ENCODE results near the gene SBF2. TPM values are rescaled to one million over a fixed set of nuclear protein-coding genes. Genes with fewer than 3 reads are reported as not detected.

SBF2 gene
- total RNA-seq, 1 donor from 2014 or later = 34.5 TPM

DNA sequence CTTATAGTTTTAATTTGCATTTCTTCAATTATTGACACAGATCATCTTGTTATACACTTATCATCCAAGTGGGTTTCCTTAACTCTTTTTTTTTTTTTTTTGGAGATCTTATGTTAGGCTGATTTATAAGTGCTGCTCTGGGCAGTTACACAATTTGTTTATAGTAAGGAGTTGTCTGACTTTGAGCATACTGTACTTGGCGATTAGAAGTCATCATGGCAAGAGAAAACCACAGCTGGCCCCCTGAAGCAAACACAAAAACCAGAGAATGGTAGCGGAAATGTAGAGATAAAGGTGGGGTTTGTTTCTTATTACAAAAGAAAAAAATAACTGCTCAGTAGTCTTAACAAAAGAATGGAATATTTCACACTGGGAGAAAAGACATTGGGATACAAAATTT is 337.5 kb downstream of the SBF2 start:
- TF ChIP-seq, protein P1, sequence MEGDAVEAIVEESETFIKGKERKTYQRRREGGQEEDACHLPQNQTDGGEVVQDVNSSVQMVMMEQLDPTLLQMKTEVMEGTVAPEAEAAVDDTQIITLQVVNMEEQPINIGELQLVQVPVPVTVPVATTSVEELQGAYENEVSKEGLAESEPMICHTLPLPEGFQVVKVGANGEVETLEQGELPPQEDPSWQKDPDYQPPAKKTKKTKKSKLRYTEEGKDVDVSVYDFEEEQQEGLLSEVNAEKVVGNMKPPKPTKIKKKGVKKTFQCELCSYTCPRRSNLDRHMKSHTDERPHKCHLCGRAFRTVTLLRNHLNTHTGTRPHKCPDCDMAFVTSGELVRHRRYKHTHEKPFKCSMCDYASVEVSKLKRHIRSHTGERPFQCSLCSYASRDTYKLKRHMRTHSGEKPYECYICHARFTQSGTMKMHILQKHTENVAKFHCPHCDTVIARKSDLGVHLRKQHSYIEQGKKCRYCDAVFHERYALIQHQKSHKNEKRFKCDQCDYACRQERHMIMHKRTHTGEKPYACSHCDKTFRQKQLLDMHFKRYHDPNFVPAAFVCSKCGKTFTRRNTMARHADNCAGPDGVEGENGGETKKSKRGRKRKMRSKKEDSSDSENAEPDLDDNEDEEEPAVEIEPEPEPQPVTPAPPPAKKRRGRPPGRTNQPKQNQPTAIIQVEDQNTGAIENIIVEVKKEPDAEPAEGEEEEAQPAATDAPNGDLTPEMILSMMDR (IDR thresholded peaks at IDR 0.05) = no peak
- no peaks in the 10 kb centered on the region for H3K9me3 ChIP-seq
- intact Hi-C loops (cut with DNase I) = no loop called here

DNA sequence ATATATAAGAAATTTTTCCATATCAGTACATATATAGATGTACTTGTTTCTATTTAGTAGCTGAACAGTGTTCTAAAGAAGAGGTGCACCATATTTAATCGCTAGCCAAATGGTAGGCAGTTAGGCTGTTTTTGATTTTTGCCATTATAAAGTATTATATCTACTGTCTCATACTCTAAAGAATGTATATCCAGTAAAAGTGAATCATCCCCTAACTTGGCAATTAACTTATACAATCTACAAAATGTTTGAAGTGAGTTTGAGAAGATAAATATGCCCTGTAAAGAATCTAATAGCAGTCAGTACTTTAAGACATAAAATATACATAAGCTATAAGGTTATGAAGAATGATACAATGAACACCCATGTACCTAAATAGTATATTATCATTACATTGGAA is 338.6 kb downstream of the SBF2 start:
- intact Hi-C loops (cut with DNase I) = no loop called here
- no peak overlapping the region for H3K4me3 ChIP-seq
- DNase-seq (ENCODE audit: low spot score in 2 of 2) = no peak
- TF ChIP-seq, protein P1 (IDR thresholded peaks at IDR 0.05) = no peak
- no peak overlapping the region for H3K27ac ChIP-seq
- H3K27me3 ChIP-seq = no peaks in the 10 kb centered on the region
- H3K36me3 ChIP-seq = peaks cover 4 to 10% of the 10 kb centered on the region in 2 donors
- no peaks in the 10 kb centered on the region for H3K9me3 ChIP-seq
- no peaks in the 10 kb centered on the region for H3K4me1 ChIP-seq

More for the DNA sequence above, 337.5 kb downstream of the SBF2 start:
- H3K36me3 ChIP-seq = peaks cover 4 to 10% of the 10 kb centered on the region in 2 donors
- H3K27ac ChIP-seq = no peak overlapping the region
- no peak for DNase-seq (ENCODE audit: low spot score in 2 of 2)
- H3K4me3 ChIP-seq = no peak overlapping the region
- H3K4me1 ChIP-seq = no peaks in the 10 kb centered on the region
- H3K27me3 ChIP-seq = no peaks in the 10 kb centered on the region

DNA sequence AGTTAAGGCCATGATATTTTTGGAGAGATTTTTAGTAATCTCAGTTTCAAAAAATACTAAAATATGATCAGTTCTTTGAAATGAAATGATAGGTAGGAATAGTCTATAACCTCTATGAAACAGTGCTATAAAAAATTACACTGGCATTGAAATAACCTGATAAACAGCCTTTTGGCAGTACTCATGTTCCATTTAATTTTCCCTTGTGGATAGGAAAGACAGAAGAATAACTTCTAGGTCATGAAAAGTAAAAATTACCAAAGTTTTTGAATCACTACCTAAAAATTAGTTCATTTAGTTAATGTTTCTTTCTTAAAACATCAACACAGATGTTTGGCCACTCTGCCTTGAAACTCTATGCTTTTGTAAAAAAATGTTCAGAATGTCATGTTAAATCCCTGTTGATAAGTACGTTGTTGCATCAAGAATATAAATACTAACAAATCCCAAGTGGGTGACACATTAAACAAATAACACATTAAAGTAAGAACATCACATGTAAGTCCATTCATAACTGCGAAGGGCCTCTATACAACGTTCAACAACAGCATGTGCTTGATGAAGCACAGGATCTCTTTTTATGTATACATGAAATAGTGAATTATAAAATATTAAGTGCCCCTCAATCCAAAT is 339.9 kb downstream of the SBF2 start:
- Histone ChIP-seq H3K4me3 (no peak overlapping the region), H3K27ac (no peak overlapping the region), H3K4me1 (no peaks in the 10 kb centered on the region), H3K27me3 (no peaks in the 10 kb centered on the region), H3K9me3 (no peaks in the 10 kb centered on the region), H3K36me3 (peaks cover 4 to 7% of the 10 kb centered on the region in 2 donors)
- TF ChIP-seq, protein P1 (IDR thresholded peaks at IDR 0.05) = no peak
- DNase-seq (ENCODE audit: low spot score in 2 of 2) = no peak
- intact Hi-C loops (cut with DNase I) = no loop called here

DNA sequence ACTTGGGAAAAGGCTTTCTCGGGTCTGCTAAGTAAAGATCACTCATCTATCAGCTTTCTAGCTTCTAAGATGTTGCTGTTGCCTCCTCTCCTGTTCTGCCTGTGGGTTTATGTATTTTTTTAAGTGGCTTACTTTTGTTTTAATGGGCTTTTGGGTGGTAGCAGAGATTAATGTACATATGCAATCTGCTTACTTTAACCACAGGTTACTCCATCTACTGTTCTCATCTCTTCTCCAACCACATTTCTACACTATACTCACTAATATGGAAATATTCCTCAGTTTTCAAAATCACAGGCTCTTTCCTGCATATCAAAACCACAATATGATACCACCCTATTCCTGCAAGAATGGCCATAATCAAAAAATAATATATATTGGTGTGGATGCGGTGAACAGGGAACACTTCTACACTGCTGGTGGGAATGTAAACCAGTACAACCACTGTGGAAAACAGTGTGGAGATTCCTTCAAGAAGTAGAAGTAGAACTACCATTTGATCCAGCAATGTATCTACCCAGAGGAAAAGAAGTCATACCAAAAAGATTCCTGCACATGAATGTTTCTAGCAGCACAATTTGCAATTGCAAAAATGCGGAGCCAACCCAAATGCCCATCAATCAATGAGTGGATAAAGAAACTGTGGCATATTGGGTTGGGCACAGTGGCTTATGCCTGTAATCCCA is 341.4 kb downstream of the SBF2 start:
- Histone ChIP-seq H3K4me1 (no peaks in the 10 kb centered on the region), H3K4me3 (no peak overlapping the region), H3K27me3 (no peaks in the 10 kb centered on the region), H3K36me3 (no peaks in the 10 kb centered on the region), H3K9me3 (no peaks in the 10 kb centered on the region), H3K27ac (no peak overlapping the region)
- intact Hi-C loops (cut with DNase I) = no loop called here
- TF ChIP-seq, protein P1 (IDR thresholded peaks at IDR 0.05) = no peak
- no peak for DNase-seq (ENCODE audit: low spot score in 2 of 2)

DNA sequence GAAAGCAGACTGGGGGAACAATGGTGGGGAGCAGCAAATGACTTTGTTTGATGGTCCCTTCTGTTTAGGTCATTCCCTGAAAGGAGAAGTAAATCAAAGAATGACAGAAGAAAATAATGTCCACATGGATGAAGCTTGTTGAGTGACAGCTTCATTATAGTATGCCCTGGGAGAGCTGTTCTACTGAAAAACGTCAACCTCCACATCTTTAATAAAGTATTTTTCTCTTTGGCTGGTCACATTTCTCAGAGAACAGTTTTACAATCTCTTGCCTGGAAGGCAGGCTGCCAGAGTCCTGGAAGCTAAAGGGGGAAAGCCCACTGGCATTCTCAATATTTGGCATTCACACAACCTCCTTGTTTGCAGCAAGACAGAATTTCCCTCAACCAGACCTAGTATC is 342.2 kb downstream of the SBF2 start:
- TF ChIP-seq, protein P1 (IDR thresholded peaks at IDR 0.05) = no peak
- intact Hi-C loops (cut with DNase I) = no loop called here
- no peaks in the 10 kb centered on the region for H3K9me3 ChIP-seq
- H3K4me1 ChIP-seq = no peaks in the 10 kb centered on the region
- no peak for DNase-seq (ENCODE audit: low spot score in 2 of 2)
- no peak overlapping the region for H3K27ac ChIP-seq
- H3K4me3 ChIP-seq = no peak overlapping the region
- H3K27me3 ChIP-seq = no peaks in the 10 kb centered on the region
- no peaks in the 10 kb centered on the region for H3K36me3 ChIP-seq
